ENCODE results near the gene ZNF664. TPM values are rescaled to one million over a fixed set of nuclear protein-coding genes. Genes with fewer than 3 reads are reported as not detected.

Gene ZNF664
- total and polyA plus RNA-seq, 9 of the 15 experiments (the other 6 are each of a cell fraction or from before 2014, with no cell fraction given) = 3.3 to 101 (median 63.6) TPM

DNA sequence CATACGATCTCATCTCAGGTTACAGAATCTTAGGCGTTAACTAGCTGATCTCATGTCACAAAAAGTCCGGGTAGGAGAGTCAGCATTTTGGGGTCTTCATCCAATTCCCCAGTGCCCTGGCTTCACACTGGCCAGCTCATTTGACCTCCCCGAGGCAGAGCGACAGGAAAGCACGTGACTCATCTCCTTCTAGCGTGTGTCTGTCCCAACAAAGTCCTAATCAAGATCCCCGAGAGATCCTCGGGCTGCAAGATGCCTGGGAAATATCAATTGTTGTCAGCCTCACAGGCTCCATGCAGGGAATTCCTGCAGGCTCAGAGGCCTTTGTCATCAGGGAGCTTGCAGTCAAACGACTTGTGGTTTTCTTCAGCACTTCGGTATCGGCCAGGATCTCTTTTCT, 57.5 kb downstream of the ZNF664 start (continued):
- TF ChIP-seq RERE (CRISPR knock-in tag; IDR thresholded peaks at IDR 0.05; ENCODE audit: borderline replicate concordance) (0 out of 2 replicates have a peak, but pooled peaks have one; percentile 21), CBFA2T2 (conservative IDR thresholded peaks at IDR 0.05) (peak; percentile 45), ESRRA (IDR thresholded peaks at IDR 0.05; ENCODE audit: borderline replicate concordance, low read depth) (no peak), ARID4B (CRISPR knock-in tag; IDR thresholded peaks at IDR 0.05) (no peak), ZNF408 (CRISPR knock-in tag; IDR thresholded peaks at IDR 0.05; ENCODE audit: low read depth) (no peak), KHSRP (IDR thresholded peaks at IDR 0.05) (no peak), KLF6 (CRISPR knock-in tag; IDR thresholded peaks at IDR 0.05; ENCODE audit: borderline replicate concordance) (no peak), ZNF75A (CRISPR knock-in tag; IDR thresholded peaks at IDR 0.05) (no peak), SLC30A9 (CRISPR knock-in tag; IDR thresholded peaks at IDR 0.05) (no peak), TAF9B (IDR thresholded peaks at IDR 0.05; ENCODE audit: partially characterized antibody) (no peak), ZNF583 (CRISPR knock-in tag; IDR thresholded peaks at IDR 0.05) (no peak), ZNF24 (IDR thresholded peaks at IDR 0.05) (no peak), SAFB (IDR thresholded peaks at IDR 0.05; ENCODE audit: borderline replicate concordance, low read depth, low read length) (no peak), EGR1 (conservative IDR thresholded peaks at IDR 0.05) (no peak), ZNF696 (CRISPR knock-in tag; conservative IDR thresholded peaks at IDR 0.05) (no peak)
- TF ChIP-seq, protein P1, sequence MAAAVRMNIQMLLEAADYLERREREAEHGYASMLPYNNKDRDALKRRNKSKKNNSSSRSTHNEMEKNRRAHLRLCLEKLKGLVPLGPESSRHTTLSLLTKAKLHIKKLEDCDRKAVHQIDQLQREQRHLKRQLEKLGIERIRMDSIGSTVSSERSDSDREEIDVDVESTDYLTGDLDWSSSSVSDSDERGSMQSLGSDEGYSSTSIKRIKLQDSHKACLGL (CRISPR knock-in tag; IDR thresholded peaks at IDR 0.05; ENCODE audit: borderline replicate concordance, poor library complexity, severe bottlenecking) = no peak
- TF ChIP-seq, protein P2, sequence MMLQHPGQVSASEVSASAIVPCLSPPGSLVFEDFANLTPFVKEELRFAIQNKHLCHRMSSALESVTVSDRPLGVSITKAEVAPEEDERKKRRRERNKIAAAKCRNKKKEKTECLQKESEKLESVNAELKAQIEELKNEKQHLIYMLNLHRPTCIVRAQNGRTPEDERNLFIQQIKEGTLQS (IDR thresholded peaks at IDR 0.05) = peak; percentile 34; the same call in 1 of the 2 replicates
- TF ChIP-seq, protein P2 (CRISPR knock-in tag; conservative IDR thresholded peaks at IDR 0.05) = no peak
